T-helper 2 cell (primary cell): ENCODE results near the gene BMF.
"Not testable (repeated sequence)": the region's sequence is repeated elsewhere in the genome, so short reads cannot be mapped to it uniquely, and the experiment has no call there.

Experiments used
- DNase-seq, 5 experiments: peaks; one replicate each; pipeline versions ENCODE4 v3.0.0 to v3.0.0-alpha.2; 2012 to 2022

The BMF gene

DNA sequence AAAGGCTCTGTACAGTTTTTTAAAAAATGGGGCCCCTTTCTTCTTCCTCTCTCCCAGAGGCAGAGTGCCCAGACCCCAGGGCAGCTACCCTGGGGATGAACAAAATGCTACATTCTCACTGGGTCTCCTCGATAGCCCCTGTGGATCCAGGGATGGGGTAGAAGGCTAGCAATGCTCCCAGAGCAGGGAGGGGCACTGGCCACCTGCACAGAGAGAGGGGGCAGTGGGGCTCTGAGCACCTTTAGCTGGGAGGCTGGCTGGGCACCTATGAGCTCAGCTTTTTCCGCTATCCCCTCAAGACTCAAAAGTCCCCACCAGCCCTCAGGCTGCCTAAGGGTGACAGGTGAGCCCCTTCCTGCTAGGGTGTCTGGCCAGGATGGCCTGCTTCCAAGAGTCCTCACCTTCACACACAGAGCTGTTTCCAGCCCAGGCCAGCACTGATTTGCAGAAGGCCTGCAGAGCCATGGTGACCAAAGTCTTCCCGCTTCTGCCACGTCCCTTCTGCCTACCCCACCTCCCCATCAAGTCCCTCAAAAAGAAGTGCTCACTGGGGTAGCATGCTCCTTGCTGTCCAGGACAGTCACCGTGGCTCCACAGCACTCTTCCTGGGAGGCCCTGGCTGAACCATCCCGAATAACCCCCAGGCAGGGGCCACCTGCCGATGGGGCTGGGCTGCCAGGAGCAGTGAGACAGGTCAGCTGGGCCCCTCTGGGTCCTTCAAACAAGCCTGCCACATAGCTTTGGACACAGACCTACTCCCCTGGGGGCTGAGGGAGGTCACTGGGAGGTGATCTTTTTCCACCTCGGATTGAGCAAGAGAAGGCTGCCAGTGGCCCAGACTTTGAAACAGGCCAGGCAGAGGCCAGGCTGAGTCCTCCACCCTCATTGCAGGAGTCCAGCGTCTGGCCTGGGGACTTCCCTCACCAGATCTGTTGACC lies 20.4 kb downstream of the BMF start:
- DNase-seq: no peak

DNA sequence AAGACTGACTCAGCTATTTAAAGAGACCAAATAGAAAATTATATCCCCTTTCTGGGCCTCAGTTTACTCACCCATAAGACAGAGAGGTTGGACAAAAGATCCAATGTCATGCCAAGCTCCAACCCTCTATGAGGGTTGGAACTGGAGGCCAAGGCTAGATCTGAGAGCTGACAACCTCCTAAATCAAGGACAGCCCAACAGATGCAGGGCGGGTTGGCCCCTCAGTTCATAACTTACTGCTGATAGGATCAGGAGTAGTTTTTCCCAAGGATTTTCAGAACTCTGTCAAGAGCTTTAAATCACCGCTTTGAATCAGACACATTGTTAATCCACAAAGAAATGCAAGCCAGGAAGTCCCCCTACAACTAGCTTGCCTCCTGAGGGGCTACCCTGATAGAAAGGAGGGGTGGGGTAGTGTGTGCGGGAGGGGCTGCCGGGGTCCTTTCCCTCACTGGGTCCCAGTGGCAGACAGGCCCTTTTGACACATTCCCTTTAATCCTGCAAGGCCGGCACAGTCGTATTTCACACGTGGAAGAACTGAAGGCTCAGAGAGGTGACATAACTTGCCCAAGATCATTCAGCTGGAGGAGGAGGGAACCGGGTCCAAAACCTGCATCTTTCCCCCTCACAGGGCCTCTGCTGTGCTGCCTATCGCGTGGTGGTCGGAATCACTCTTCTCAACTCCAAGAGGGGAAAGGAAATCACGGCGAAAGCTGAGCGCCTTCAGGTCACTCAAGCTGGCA lies 21.4 kb downstream of the BMF start:
- DNase-seq: no peak

DNA sequence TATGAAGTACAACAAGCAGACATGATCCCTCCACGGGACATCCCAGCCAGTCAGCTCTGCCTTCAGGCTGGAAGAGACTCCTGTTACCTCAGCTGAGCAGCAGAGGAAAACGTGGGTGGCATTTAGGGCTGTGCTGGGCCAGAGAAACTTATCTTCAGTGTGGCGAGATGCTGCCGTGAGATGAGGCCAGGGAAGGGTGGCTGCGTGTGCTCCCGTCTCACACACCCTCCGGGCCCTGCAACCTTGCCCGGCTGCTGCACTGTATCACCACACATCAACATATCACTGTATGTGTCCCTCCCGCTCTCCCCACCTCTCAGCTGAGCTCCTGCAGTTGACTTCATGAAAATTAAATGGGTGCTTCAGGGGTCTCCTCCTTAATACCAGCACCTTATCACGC lies 23.4 kb downstream of the BMF start:
- peak in 1 of 5 experiments; percentile 65 for DNase-seq

DNA sequence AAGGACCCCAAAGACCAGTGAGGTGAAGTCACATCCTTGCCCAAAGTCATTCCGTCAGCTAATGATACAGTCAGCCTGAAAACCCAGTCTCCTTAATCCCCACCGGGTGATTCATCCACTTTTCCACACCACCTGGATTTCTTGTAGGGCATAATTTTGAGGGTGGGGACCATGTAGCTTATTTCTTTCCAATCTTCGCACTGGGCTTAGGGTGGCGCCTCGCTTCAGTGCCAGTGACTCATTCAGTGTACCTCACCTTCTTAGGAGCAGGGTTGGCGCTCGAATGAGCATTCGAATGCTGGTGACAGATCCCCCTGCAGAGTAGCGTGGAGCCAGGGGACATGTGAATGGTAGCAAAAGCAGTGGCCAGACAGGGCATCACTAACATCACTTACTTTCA lies 24.0 kb downstream of the BMF start:
- DNase-seq: no peak

DNA sequence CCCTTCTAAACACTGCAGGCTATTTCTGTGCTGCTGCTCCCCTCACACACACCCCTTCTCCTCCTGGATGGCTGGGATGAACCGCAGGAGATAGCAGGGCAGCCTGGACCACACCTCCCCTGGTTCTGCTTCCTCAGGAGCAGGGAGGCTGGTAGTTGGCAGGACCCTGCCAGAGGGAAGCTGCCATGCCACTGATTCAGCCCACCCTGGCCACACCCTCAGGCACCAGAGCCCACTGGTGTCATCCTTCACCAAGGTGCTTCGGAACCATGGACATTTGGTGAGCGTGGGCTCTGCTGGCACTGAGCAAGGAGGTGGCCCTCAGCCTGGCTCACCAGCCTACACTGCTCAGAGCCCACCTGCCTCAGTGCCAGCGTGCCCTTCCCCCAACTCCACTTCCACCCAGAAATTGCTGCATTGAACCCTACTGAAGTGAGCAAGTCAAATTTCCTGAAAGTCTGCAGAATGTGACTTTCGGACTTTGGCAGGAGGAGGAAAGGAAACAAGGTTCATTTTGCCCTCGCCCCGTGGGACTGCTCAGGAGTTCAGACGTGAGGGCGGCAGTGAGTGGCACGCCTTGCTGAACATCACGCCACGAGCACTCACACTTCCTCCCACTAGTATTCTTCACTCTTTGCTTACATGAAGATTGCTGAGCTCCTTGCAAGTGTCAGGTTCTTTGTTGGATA lies 26.3 kb downstream of the BMF start:
- no peak for DNase-seq

DNA sequence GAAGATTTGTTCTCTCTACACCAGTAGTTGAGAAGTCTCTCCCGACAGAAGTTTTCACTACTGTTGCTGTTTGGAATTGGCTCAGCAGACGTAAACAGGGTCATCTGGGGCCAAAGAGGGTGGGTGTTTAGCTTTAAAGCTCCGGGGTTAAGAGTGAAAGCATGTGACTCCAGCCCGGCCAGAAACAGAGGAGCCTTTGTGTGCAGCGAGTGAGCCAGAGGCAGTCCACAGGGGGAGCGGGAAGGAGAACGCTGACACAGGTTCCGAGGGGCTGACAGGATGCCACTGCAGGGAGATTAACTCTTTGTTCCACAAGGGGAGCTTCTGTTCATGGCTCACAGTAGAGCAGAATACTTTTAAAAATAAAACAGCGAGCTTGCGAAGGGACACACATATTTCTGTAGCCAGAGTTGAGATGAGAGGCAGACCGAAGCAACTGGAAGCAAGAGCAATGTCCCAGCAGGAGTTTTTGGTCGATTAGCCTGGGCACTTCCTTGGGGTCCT lies 26.9 kb downstream of the BMF start:
- no peak for DNase-seq

DNA sequence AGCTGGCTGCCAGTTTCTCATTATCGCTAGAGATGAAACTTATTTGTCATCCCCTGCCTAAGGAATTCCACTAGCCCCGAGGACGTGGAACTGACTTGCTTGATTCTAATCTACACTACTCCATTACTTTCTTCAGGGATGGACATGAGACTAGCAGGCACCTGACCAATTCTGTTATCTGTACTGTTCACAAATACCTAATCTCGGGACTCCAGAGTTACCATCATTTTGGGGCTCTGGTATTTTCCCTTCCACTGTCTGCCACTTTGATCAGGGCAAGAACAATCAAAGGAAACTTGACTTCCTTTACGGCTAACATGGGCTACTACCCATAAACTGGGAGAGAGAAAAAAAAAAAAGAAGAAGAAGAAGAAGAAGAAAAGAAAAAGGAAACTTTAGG lies 27.8 kb downstream of the BMF start:
- DNase-seq: no peak

DNA sequence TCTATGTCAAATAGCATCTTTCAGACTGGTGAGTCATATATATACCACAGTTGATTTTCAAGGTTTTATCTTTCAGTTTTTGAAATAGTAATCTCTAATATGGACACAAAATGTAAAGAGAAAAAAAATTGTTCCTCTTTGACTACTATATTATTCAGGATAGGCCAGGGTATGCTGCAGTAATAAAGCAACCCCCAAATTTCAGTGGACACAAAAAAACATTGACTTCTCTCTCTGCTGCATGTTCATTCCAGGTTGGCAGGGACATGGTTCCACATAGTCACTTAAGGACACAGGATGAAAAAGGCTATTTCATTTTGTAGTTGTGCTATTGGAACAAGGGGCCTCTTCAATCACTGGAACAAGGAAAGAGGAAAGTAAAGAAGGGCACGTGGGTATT lies 28.6 kb downstream of the BMF start:
- DNase-seq: no peak

DNA sequence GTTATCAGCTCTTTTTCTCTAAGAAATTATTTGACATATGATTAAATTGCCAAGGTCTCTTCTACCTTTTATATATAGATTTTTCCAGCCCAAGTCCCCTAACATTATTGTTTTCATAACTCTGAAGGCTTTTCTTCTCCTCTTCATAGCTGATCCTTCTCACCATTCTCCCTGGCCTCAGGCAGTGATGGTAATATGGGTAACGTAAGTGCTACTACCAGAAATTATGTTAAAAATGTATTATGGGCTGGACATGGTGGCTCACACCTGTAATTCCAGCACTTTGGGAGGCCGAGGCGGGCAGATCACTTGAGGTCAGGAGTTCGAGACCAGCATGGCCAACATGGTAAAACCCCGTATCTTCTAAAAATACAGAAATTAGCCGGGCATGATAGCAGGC lies 29.2 kb downstream of the BMF start:
- DNase-seq: no peak

DNA sequence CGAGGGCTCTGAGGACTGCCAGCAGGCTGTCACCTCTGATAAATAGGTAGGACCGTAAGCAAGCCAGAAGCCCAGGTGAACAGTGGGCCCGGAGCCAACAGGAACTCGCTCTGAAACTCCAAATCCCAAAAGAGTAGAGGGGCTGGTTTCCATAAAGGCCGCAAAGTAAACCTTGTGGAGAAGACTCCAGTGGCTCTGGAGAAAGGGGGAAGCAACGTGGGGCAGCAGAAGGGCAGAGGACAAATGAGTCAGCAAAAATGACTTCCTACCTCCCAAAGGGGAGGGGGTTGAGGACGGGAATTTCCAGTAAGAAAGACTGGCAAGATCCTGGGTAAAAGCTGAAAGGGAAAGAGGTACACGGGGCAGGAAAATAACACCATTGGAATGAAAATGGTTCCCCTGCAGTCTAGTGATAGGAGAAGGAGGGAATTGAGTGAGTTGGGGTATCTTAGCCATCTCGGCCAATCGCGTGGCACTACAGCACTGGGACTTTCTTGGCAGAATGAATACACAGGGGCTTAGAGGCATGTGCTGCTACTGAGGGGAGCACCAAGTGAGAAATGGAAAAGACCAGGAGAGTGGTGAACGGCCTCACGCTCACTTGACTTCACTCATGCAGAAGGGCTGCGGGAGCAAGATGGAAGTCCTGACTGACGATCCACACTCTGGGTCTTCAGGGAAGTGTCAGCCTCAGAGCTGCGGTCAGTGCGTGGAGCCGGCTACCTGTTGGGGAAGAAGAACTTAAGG lies 33.2 kb downstream of the BMF start:
- DNase-seq: no peak

DNA sequence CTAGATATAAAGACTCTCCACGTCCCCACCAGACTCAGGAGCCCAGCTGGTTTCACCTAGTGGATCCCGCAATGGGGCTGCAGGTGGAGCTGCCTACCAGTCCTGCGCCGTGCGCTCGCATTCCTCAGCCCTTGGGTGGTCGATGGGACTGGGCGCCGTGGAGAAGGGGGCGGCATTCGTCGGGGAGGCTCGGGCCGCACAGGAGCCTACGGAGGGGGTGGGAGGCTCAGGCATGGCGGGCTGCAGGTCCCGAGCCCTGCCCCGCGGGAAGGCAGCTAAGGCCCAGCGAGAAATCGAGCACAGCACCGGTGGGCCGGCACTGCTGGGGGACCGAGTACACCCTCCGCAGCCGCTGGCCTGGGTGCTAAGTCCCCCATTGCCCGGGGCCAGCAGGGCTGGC lies 34.0 kb downstream of the BMF start:
- DNase-seq: not testable (repeated sequence)

DNA sequence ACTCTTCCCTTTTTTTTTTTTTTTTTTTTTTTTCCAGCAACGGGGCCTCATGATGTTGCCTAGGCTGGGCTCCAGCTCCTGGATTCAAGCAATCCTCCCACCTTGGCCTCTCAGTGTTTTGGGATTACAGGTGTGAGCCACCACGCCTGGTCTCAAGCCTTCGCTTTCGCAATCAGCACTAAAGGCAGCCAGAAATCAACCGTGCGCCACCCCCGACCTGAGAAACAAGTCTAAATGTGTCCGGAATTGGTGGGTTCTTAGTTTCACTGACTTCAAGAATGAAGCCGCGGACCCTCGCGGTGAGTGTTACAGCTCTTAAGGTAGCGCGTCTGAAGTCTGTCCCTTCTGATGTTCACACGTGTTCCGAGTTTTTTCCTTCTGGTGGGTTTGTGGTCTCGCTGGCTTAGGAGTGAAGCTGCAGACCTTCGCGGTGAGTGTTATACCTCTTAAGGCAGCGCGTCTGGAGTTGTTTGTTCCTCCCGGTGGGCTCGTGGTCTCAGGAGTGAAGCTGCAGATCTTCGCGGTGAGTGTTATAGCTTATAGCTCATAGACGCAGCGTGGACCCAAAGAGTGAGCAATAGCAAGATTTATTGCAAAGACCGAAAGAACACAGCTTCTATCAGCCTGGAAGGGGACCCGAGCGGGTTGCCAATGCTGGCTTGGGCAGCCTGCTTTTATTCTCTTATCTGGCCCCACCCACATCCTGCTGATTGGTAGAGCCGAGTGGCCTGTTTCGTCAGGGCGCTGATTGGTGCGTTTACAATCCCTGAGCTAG lies 34.8 kb downstream of the BMF start:
- DNase-seq: peak in 1 of 5 experiments; percentile 26

DNA sequence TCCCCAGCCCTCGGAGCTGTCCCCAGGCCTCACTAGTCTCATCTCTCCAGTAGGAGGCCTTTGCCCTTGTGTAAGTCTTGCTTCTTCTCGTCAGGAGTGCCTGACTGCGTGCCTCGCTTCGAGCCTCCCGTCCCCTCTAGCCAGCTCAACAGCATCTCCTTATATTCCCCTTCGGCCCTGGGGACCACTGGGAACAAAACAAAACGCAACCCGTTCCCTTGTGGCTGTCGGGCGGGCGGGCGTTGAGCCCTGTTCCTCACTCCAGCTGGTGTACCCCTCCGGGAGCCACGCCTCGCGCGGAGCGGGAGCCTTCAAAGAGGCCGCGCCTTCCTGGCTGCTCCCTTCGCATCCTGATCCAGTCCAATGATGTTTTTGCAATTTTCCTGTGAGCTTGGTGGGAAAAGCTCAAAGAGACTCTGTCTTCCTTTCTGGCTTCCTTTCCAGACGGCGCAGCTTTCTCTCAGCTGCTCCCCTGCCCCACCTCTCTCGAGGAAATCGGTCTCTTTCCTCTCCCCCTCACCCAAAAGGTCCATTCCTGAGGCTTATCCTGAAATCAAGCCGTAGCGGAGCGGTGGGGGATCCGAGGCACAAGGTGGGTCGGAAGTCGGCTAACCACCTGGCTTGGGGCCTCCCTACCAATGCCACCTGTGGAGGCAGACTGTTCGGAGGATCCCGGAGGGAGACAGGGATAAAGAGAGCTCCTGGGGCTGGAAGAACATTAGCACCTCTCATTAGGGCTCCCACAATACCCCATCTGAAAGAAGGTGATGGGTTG lies 36.3 kb downstream of the BMF start:
- DNase-seq: no peak

DNA sequence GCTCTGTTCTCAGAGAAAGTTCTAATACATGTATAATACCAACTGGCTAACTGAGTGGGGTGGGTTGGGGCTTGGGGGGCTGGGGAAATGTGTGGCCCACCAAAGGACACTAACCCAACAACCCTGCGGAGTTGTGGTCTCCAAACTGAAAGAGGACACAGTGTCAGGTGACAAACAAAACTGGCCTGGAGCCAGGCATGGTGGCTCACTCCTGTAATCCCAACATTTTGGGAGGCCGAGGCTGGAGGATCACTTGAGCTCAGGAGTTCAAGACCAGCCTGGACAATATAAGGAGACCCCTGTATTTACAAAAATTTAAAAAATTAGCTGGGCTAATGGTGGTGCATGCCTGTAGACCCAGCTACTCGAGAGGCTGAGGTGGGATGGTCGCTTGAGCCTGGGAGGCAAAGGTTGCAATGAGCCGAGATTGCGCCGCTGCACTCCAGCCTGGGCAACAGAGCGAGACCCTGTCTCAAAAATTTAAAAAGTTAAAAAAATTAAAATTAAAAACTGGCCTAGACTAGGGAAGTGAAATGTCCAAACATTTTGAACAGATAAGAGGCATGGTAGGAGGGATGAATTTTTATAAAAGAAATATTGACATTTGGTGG lies 38.0 kb downstream of the BMF start:
- DNase-seq: no peak

DNA sequence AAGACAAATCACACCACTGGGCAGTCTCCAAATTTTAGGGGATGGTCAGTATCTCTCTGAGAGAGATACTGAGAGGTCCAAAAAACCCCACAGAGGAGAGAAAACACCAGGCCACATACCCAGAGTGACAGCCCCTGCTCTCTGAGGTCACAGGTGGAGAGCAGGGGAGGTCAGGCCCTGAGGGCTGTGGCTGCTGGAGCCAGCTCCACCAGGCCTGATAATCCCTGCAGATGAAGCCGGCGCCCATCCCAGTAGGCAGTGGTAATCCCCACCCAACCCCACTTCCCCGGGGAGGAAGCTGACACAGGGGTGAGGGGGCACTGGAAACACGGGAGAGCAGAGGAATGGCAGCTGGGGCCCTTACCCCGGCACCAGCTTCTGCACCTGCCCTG lies 38.5 kb downstream of the BMF start:
- DNase-seq: no peak

DNA sequence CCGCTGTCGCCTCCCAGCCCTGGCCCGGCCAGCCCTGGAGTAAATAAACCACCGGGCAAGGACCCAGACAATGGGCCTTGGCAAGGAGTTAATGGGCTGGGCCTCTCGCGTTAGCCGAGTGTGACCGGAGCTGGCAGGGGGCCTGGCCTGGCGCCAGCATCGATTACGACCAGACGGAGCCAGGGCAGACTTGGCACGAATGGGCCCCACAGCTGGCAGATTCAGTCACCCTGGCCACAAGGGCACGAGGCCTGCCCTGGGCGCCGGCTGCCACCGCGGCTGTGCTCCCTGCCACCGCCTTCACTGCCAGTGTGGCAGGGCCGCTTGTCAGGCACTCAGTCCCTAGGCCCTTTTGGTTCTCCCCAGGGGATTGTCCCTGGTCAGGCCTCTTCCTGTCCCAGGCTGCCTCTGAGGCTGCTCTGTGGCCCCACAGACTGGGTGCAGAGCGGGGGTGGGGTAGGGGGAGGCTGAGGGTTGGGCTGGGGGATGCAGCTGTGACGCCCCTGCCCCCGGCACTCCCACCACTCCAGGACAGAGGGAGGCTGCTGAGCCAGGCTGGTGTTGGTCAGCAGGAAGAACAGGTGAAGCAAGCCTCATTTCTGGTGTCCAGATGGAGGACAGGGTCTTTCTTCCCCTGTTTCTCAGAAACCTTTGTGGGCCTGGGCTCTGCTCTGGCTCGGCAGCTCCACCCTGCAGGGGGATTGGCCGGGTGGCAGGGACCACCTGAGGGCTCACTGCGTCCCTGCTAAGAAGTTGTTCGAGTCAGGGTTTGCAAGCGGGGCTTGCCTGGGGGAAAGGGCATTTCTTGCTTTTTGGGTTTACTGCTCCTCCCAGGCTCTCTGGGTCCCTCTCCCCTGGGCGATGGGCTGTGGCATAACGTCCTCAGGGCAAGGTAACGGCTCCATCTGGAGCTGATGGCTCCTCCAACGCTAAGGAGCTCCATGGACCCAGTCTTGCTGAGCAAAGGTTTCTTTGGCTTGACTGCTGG lies 39.2 kb downstream of the BMF start:
- no peak for DNase-seq

DNA sequence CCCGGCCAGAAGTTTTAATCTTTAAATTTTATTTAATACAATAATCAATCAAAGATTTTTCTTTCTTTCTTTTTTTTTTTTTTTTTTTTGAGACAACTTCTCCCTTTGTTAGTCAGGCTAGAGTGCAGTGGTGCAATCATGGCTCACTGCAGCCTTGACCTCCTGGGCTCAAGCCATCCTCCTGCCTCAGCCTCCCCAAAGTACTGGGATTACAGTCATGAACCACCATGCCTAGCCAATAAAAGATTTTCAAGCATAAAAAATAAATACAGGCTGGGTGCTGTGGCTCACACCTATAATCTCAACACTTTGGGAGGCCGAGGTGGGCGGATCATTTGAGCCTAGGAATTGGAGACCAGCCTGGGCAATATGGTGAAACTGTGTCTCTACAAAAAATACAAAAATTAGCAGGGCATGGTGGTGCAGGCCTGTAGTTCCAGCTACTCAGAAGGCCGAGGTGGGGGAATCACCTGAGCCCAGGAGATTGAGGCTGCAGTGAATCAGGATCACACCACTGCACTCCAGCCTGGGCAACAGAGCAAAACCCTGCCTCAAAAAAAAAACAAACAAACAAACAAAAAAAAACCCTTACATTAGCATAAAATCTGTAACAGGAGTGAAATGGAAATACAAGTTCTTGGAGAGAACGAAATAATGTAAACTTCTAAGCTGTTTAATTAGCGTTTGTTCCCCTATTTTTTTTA lies 40.6 kb downstream of the BMF start:
- DNase-seq: no peak

DNA sequence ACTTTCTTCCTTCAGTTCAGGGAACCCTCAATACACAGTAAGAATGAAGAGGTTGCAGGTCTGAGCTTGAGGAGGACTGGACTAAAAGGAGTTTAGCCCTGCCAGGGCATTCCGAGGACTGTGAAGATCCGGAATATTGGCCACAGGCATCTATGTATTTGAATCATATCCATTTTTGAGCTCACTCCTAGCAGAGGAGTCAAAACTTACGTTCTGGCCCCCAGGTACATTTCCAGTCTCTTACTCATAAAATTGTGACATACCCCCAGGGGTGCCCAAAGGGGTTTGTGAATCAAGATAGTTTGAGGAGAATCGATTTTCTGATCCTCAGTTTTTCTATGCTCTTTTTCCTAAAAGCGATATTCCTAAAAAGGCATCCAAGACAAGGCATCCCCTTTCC lies 42.1 kb downstream of the BMF start:
- no peak for DNase-seq

DNA sequence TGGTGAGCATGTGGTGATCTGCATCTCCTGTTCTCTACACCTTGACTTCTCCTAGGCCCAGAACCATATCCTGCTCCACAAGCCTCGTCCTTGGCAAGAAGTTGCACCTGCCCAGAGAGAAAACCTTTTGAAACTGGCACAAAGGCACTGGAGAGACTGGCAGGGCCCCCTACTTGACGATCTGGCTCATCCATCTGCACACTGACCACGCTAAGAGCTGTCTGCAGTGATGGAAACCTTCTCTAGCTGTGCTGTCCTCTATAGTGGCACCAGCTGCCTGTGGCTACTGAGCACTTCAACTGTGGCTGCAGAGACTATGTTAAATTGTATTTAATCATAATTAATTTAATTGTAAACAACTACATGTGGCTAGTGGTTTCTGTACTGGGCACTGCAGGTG lies 43.5 kb downstream of the BMF start:
- DNase-seq: no peak
